ENCODE data around the gene TNFRSF14. TPM values are rescaled to one million over a fixed set of nuclear protein-coding genes. Genes with fewer than 3 reads are reported as not detected.

Gene TNFRSF14
- total RNA-seq, 1 donor from 2014 or later: 66.8 TPM

- DNase-seq (ENCODE audit: low read depth in 2 of 2): peak; percentile 98 to 99
Measured at GRCh38 chr1:2586154-2587070, 30.2 kb downstream of the TNFRSF14 start, which contains the start of gene PRXL2B. PRXL2B (plus strand) TSS chr1:2586777; CDS start chr1:2586886, 109 bp downstream.

- no peak for DNase-seq (ENCODE audit: low read depth in 2 of 2)
Measured at GRCh38 chr1:2587071-2587859, 31.1 kb downstream of the TNFRSF14 start.

- no peak for DNase-seq (ENCODE audit: low read depth in 2 of 2)
Measured at GRCh38 chr1:2587860-2588571, 31.8 kb downstream of the TNFRSF14 start.

- DNase-seq (ENCODE audit: low read depth in 2 of 2): no peak
Measured at GRCh38 chr1:2588661-2589430, 32.7 kb downstream of the TNFRSF14 start.

- DNase-seq (ENCODE audit: low read depth in 2 of 2): no peak
Measured at GRCh38 chr1:2589431-2590232, 33.5 kb downstream of the TNFRSF14 start.

GRCh38 chr1:2590233-2591141 is 34.3 kb downstream of the TNFRSF14 start:
- no peak for DNase-seq (ENCODE audit: low read depth in 2 of 2)

GRCh38 chr1:2591233-2591580 is 35.0 kb downstream of the TNFRSF14 start:
- DNase-seq (ENCODE audit: low read depth in 2 of 2): no peak

GRCh38 chr1:2591581-2592261 is 35.5 kb downstream of the TNFRSF14 start:
- DNase-seq (ENCODE audit: low read depth in 2 of 2): no peak

GRCh38 chr1:2592672-2593071 is 36.5 kb downstream of the TNFRSF14 start:
- no peak for DNase-seq (ENCODE audit: low read depth in 2 of 2)

GRCh38 chr1:2593251-2593878 is 37.2 kb downstream of the TNFRSF14 start:
- no peak for DNase-seq (ENCODE audit: low read depth in 2 of 2)

GRCh38 chr1:2594001-2594640 is 38.0 kb downstream of the TNFRSF14 start:
- peak in 1 of 2 donors; percentile 65 for DNase-seq (ENCODE audit: low read depth in 2 of 2)

GRCh38 chr1:2594641-2595131 is 38.5 kb downstream of the TNFRSF14 start:
- DNase-seq (ENCODE audit: low read depth in 2 of 2): no peak

- DNase-seq (ENCODE audit: low read depth in 2 of 2): no peak
Measured at GRCh38 chr1:2595261-2595811, 39.2 kb downstream of the TNFRSF14 start.

GRCh38 chr1:2595812-2596529 is 39.8 kb downstream of the TNFRSF14 start:
- DNase-seq (ENCODE audit: low read depth in 2 of 2): no peak

- DNase-seq (ENCODE audit: low read depth in 2 of 2): no peak
Measured at GRCh38 chr1:2596530-2597333, 40.6 kb downstream of the TNFRSF14 start.
